ENCODE measurements around the gene THOC2. TPM values are rescaled to one million over a fixed set of nuclear protein-coding genes. Genes with fewer than 3 reads are reported as not detected.
"Not testable (repeated sequence)": the region's sequence is repeated elsewhere in the genome, so short reads cannot be mapped to it uniquely, and the experiment has no call there.

The THOC2 gene
- total RNA-seq, 1 donor from 2014 or later: 60.8 TPM

- DNase-seq (ENCODE audit: low read depth, low spot score): no peak
Measured at GRCh38 chrX:123738378-123738940, 5.6 kb upstream of the THOC2 start.

GRCh38 chrX:123736333-123736921, 3.6 kb upstream of the THOC2 start:
- DNase-seq (ENCODE audit: low read depth, low spot score): no peak

GRCh38 chrX:123735137-123735536, 2.3 kb upstream of the THOC2 start:
- DNase-seq (ENCODE audit: low read depth, low spot score): not testable (repeated sequence)

- DNase-seq (ENCODE audit: low read depth, low spot score): not testable (repeated sequence)
Measured at GRCh38 chrX:123734079-123734478, 1.2 kb upstream of the THOC2 start.

- DNase-seq (ENCODE audit: low read depth, low spot score): no peak
Measured at GRCh38 chrX:123731987-123732669, 724 bp downstream of the THOC2 start.

- DNase-seq (ENCODE audit: low read depth, low spot score): no peak
Measured at GRCh38 chrX:123731258-123731986, 1.4 kb downstream of the THOC2 start.

GRCh38 chrX:123728554-123728953, 4.3 kb downstream of the THOC2 start:
- no peak for DNase-seq (ENCODE audit: low read depth, low spot score)

- DNase-seq (ENCODE audit: low read depth, low spot score): no peak
Measured at GRCh38 chrX:123728016-123728415, 4.8 kb downstream of the THOC2 start.

GRCh38 chrX:123722193-123722592, 10.7 kb downstream of the THOC2 start:
- DNase-seq (ENCODE audit: low read depth, low spot score): not testable (repeated sequence)

- no peak for DNase-seq (ENCODE audit: low read depth, low spot score)
Measured at GRCh38 chrX:123720486-123720885, 12.4 kb downstream of the THOC2 start.

GRCh38 chrX:123713841-123714240, 19.0 kb downstream of the THOC2 start:
- DNase-seq (ENCODE audit: low read depth, low spot score): no peak

- no peak for DNase-seq (ENCODE audit: low read depth, low spot score)
Measured at GRCh38 chrX:123713434-123713833, 19.4 kb downstream of the THOC2 start.

- DNase-seq (ENCODE audit: low read depth, low spot score): not testable (repeated sequence)
Measured at GRCh38 chrX:123711201-123711600, 21.7 kb downstream of the THOC2 start.

GRCh38 chrX:123704781-123705180, 28.1 kb downstream of the THOC2 start:
- no peak for DNase-seq (ENCODE audit: low read depth, low spot score)

GRCh38 chrX:123698979-123699520, 33.8 kb downstream of the THOC2 start:
- no peak for DNase-seq (ENCODE audit: low read depth, low spot score)

GRCh38 chrX:123696334-123696733, 36.5 kb downstream of the THOC2 start:
- no peak for DNase-seq (ENCODE audit: low read depth, low spot score)

GRCh38 chrX:123695242-123695641, 37.6 kb downstream of the THOC2 start:
- DNase-seq (ENCODE audit: low read depth, low spot score): no peak

- DNase-seq (ENCODE audit: low read depth, low spot score): no peak
Measured at GRCh38 chrX:123691776-123692175, 41.1 kb downstream of the THOC2 start.

- DNase-seq (ENCODE audit: low read depth, low spot score): no peak
Measured at GRCh38 chrX:123688524-123688923, 44.3 kb downstream of the THOC2 start.

- DNase-seq (ENCODE audit: low read depth, low spot score): no peak
Measured at GRCh38 chrX:123685232-123685631, 47.6 kb downstream of the THOC2 start.

GRCh38 chrX:123682186-123682585, 50.7 kb downstream of the THOC2 start:
- DNase-seq (ENCODE audit: low read depth, low spot score): no peak

Measured in pulmonary artery endothelial cell (primary cell).